ENCODE measurements around the gene ZMYM2. TPM values are rescaled to one million over a fixed set of nuclear protein-coding genes. Genes with fewer than 3 reads are reported as not detected.
A peak's percentile ranks its signal among the peaks of the same experiment; 100 is the strongest.

The ZMYM2 gene
- total RNA-seq, 1 experiment from 2014 or later, result 159 TPM

GRCh38 chr13:20058476-20058875, 99.9 kb downstream of the ZMYM2 start:
- no peaks in the 10 kb centered on the region for H3K9me3 Mint-ChIP-seq
- ChIA-PET POLR2A (no interaction called here), CTCF (no interaction called here)
- ATAC-seq, result no peak
- no peak for DNase-seq (ENCODE audit: low spot score)
- H3K27ac Mint-ChIP-seq, result 0 out of 2 replicates have a peak overlapping the region, but pooled peaks have one; percentile 4
- H3K4me3 Mint-ChIP-seq, result no peak overlapping the region
- peaks cover 61% of the 10 kb centered on the region for H3K36me3 Mint-ChIP-seq
- TF ChIP-seq ZNF219 (CRISPR knock-in tag; IDR thresholded peaks at IDR 0.05; ENCODE audit: borderline replicate concordance) (no peak), ZNF121 (CRISPR knock-in tag; IDR thresholded peaks at IDR 0.05) (no peak), ZNF232 (CRISPR knock-in tag; IDR thresholded peaks at IDR 0.05) (no peak), TEAD4 (CRISPR knock-in tag; IDR thresholded peaks at IDR 0.05) (no peak), SMAD4 (CRISPR knock-in tag; IDR thresholded peaks at IDR 0.05) (no peak), ZNF416 (CRISPR knock-in tag; IDR thresholded peaks at IDR 0.05) (no peak), MYBL2 (CRISPR knock-in tag; IDR thresholded peaks at IDR 0.05) (no peak), ATF1 (CRISPR knock-in tag; IDR thresholded peaks at IDR 0.05) (no peak), ZNF317 (CRISPR knock-in tag; IDR thresholded peaks at IDR 0.05; ENCODE audit: borderline replicate concordance, low read depth) (no peak), IRF1 (CRISPR knock-in tag; IDR thresholded peaks at IDR 0.05) (no peak), ERG (CRISPR knock-in tag; IDR thresholded peaks at IDR 0.05) (no peak), MXD4 (CRISPR knock-in tag; IDR thresholded peaks at IDR 0.05; ENCODE audit: borderline replicate concordance) (no peak), HMGXB4 (CRISPR knock-in tag; IDR thresholded peaks at IDR 0.05) (no peak), OVOL2 (CRISPR knock-in tag; IDR thresholded peaks at IDR 0.05; ENCODE audit: borderline replicate concordance) (no peak), ATF2 (CRISPR knock-in tag; IDR thresholded peaks at IDR 0.05; ENCODE audit: borderline replicate concordance, low read depth) (no peak), E2F4 (CRISPR knock-in tag; IDR thresholded peaks at IDR 0.05; ENCODE audit: borderline replicate concordance, low read depth) (no peak), ATF6 (CRISPR knock-in tag; IDR thresholded peaks at IDR 0.05) (no peak), ARID4B (CRISPR knock-in tag; IDR thresholded peaks at IDR 0.05; ENCODE audit: borderline replicate concordance) (no peak), ZBTB21 (CRISPR knock-in tag; IDR thresholded peaks at IDR 0.05; ENCODE audit: borderline replicate concordance) (no peak)
- H3K4me1 Mint-ChIP-seq, result peaks cover 33% of the 10 kb centered on the region
- H3K27me3 Mint-ChIP-seq (ENCODE audit: low read depth), result no peaks in the 10 kb centered on the region
